ENCODE measurements around the gene YTHDF1.

Gene YTHDF1

GRCh38 chr20:63216041-63216848 lies at the start of gene YTHDF1 (continued):
- TF ChIP-seq OVOL3 (tag by site-specific recombination; IDR thresholded peaks at IDR 0.05): 0 out of 2 replicates have a peak, but pooled peaks have one; percentile 44
- no peak for TF ChIP-seq ZNF623 (tag by site-specific recombination; IDR thresholded peaks at IDR 0.05)
- TF ChIP-seq ZNF362 (tag by site-specific recombination; IDR thresholded peaks at IDR 0.05): no peak
- 0 out of 2 replicates have a peak, but pooled peaks have one; percentile 59 for TF ChIP-seq KLF7 (tag by site-specific recombination; IDR thresholded peaks at IDR 0.05; ENCODE audit: borderline replicate concordance)
- no peak for TF ChIP-seq ZNF433 (tag by site-specific recombination; IDR thresholded peaks at IDR 0.05; ENCODE audit: low read depth)
- TF ChIP-seq SETDB1 (IDR thresholded peaks at IDR 0.05; ENCODE audit: insufficient read length, low read length): no peak
- TF ChIP-seq KLF9 (tag by site-specific recombination; IDR thresholded peaks at IDR 0.05; ENCODE audit: low read depth): peak; percentile 88
- peak; percentile 34; the same call in 1 of the 2 replicates for TF ChIP-seq ZNF394 (tag by site-specific recombination; IDR thresholded peaks at IDR 0.05; ENCODE audit: borderline replicate concordance)
- no peak for TF ChIP-seq ZNF585B (tag by site-specific recombination; IDR thresholded peaks at IDR 0.05)
- no peak for TF ChIP-seq ZNF529 (tag by site-specific recombination; IDR thresholded peaks at IDR 0.05; ENCODE audit: insufficient replicate concordance)
- TF ChIP-seq ZNF747 (tag by site-specific recombination; IDR thresholded peaks at IDR 0.05): no peak
- TF ChIP-seq ZNF202 (tag by site-specific recombination; IDR thresholded peaks at IDR 0.05; ENCODE audit: borderline replicate concordance): no peak
- peak; percentile 53; the same call in 1 of the 2 replicates for TF ChIP-seq ZNF449 (tag by site-specific recombination; IDR thresholded peaks at IDR 0.05)
- TF ChIP-seq ZNF518A (tag by site-specific recombination; conservative IDR thresholded peaks at IDR 0.05; ENCODE audit: low read depth): no peak
- no peak for TF ChIP-seq ZBTB21 (tag by site-specific recombination; IDR thresholded peaks at IDR 0.05)
- TF ChIP-seq ZIC2 (tag by site-specific recombination; IDR thresholded peaks at IDR 0.05): peak; percentile 7; the same call in 1 of the 2 replicates
- TF ChIP-seq ZNF140 (tag by site-specific recombination; IDR thresholded peaks at IDR 0.05): no peak
- TF ChIP-seq ZSCAN5A (tag by site-specific recombination; IDR thresholded peaks at IDR 0.05): peak; percentile 57; the same call in 1 of the 2 replicates
- no peak for TF ChIP-seq ZNF768 (tag by site-specific recombination; IDR thresholded peaks at IDR 0.05)
- no peak for TF ChIP-seq YY2 (tag by site-specific recombination; IDR thresholded peaks at IDR 0.05)
- TF ChIP-seq ZNF621 (tag by site-specific recombination; IDR thresholded peaks at IDR 0.05): no peak
- TF ChIP-seq ZNF155 (tag by site-specific recombination; IDR thresholded peaks at IDR 0.05): no peak
- TF ChIP-seq ZNF704 (tag by site-specific recombination; IDR thresholded peaks at IDR 0.05): no peak
- no peak for TF ChIP-seq ZNF416 (tag by site-specific recombination; IDR thresholded peaks at IDR 0.05)
- no peak for TF ChIP-seq PRDM10 (tag by site-specific recombination; IDR thresholded peaks at IDR 0.05)
